ENCODE results near the gene D2HGDH. TPM values are rescaled to one million over a fixed set of nuclear protein-coding genes. Genes with fewer than 3 reads are reported as not detected.

D2HGDH gene
- total RNA-seq, 1 experiment from 2014 or later: 53.3 TPM

DNA sequence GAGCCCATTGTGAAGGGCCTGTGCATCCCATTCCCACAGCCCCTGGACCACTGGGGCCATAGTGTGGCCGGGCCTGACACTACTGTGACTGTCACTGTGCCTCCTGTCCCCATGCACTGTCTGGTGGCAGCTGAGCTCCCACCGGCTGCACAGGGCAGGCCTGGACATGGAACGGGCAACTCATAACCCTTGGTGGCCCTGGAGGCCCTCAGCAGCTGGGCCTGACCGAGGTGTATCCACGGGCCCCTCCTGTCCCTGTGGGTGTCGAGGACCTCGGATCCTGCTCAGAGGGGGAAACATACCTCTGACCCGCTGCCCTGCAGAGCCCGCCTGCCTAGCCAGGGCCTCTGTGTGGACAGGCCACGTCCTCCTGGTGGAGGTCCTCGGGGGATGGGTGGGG, 34.4 kb downstream of the D2HGDH start:
- no peak for TF ChIP-seq CTCF (IDR thresholded peaks at IDR 0.05; ENCODE audit: unreplicated experiment)
- Mint-ChIP-seq H3K27ac (ENCODE audit: unreplicated experiment) (no peak overlapping the region), H3K4me3 (ENCODE audit: low read depth, unreplicated experiment) (no peak overlapping the region), H3K36me3 (ENCODE audit: insufficient read depth, unreplicated experiment) (peaks cover 17% of the 10 kb centered on the region), H3K27me3 (ENCODE audit: unreplicated experiment) (no peaks in the 10 kb centered on the region), H3K4me1 (ENCODE audit: low read depth, unreplicated experiment) (no peaks in the 10 kb centered on the region), H3K9me3 (ENCODE audit: low read depth, unreplicated experiment) (no peaks in the 10 kb centered on the region)
- no peak for DNase-seq
- intact Hi-C loops (cut with micrococcal nuclease; ENCODE audit: unreplicated experiment): no loop called here
- no TSS peak for BruUV-seq (replicated peaks)
- CTCF ChIA-PET: interaction anchor here (0.7 kb wide), 1 partner anchor 1608 kb away, joined by 3 read pairs; no protein-coding TSS in a partner anchor

DNA sequence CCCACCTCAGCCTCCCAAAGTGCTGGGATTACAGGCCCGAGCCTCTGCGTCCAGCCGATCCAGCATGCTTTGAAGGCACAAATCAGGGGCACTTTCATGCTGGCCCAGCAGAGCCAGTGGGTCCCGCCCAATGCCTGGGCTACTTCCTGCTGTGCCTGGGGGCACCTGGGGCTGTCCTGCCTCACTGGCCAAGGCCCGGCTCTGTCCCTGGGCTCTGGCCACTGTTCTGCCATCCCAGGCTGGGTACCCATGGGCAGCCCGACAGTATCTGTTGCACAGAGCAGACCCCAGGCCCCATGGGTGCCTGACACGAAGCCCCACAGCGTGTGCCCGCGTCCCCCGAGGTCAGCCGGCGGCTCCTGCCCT, 35.4 kb downstream of the D2HGDH start:
- Mint-ChIP-seq H3K4me3 (ENCODE audit: low read depth, unreplicated experiment) (no peak overlapping the region), H3K36me3 (ENCODE audit: insufficient read depth, unreplicated experiment) (peaks cover 17% of the 10 kb centered on the region), H3K27ac (ENCODE audit: unreplicated experiment) (no peak overlapping the region), H3K4me1 (ENCODE audit: low read depth, unreplicated experiment) (peaks cover 5% of the 10 kb centered on the region), H3K27me3 (ENCODE audit: unreplicated experiment) (no peaks in the 10 kb centered on the region), H3K9me3 (ENCODE audit: low read depth, unreplicated experiment) (no peaks in the 10 kb centered on the region)
- CTCF ChIA-PET: no interaction called here
- no peak for TF ChIP-seq CTCF (IDR thresholded peaks at IDR 0.05; ENCODE audit: unreplicated experiment)
- intact Hi-C loops (cut with micrococcal nuclease; ENCODE audit: unreplicated experiment): no loop called here
- DNase-seq: no peak
- BruUV-seq (replicated peaks): no TSS peak

GRCh38 chr2:241770185-241770935, 35.9 kb downstream of the D2HGDH start:
- no peak for DNase-seq
- no peaks in the 10 kb centered on the region for H3K27me3 Mint-ChIP-seq (ENCODE audit: unreplicated experiment)
- H3K4me1 Mint-ChIP-seq (ENCODE audit: low read depth, unreplicated experiment): peaks cover 9% of the 10 kb centered on the region
- no TSS peak for BruUV-seq (replicated peaks)
- intact Hi-C loops (cut with micrococcal nuclease; ENCODE audit: unreplicated experiment): no loop called here
- peaks cover 17% of the 10 kb centered on the region for H3K36me3 Mint-ChIP-seq (ENCODE audit: insufficient read depth, unreplicated experiment)
- no peak for TF ChIP-seq CTCF (IDR thresholded peaks at IDR 0.05; ENCODE audit: unreplicated experiment)
- CTCF ChIA-PET: no interaction called here
- no peaks in the 10 kb centered on the region for H3K9me3 Mint-ChIP-seq (ENCODE audit: low read depth, unreplicated experiment)
- H3K27ac Mint-ChIP-seq (ENCODE audit: unreplicated experiment): no peak overlapping the region
- H3K4me3 Mint-ChIP-seq (ENCODE audit: low read depth, unreplicated experiment): no peak overlapping the region

- BruUV-seq (replicated peaks): no TSS peak
- Mint-ChIP-seq H3K4me3 (ENCODE audit: low read depth, unreplicated experiment) (no peak overlapping the region), H3K27me3 (ENCODE audit: unreplicated experiment) (no peaks in the 10 kb centered on the region), H3K9me3 (ENCODE audit: low read depth, unreplicated experiment) (no peaks in the 10 kb centered on the region), H3K4me1 (ENCODE audit: low read depth, unreplicated experiment) (peaks cover 9% of the 10 kb centered on the region), H3K27ac (ENCODE audit: unreplicated experiment) (no peak overlapping the region), H3K36me3 (ENCODE audit: insufficient read depth, unreplicated experiment) (peaks cover 17% of the 10 kb centered on the region)
- intact Hi-C loops (cut with micrococcal nuclease; ENCODE audit: unreplicated experiment): no loop called here
- DNase-seq: no peak
- CTCF ChIA-PET: interaction anchor here (0.6 kb wide), 1 partner anchor 215 kb away, joined by 3 read pairs; no protein-coding TSS in a partner anchor
- TF ChIP-seq CTCF (IDR thresholded peaks at IDR 0.05; ENCODE audit: unreplicated experiment): no peak
Observed at GRCh38 chr2:241770936-241771285, 36.5 kb downstream of the D2HGDH start.
